Measurements from ENCODE around the gene CABLES1. TPM values are rescaled to one million over a fixed set of nuclear protein-coding genes. Genes with fewer than 3 reads are reported as not detected.
"Not testable (repeated sequence)": the region's sequence is repeated elsewhere in the genome, so short reads cannot be mapped to it uniquely, and the experiment has no call there.

Gene CABLES1
- polyA plus RNA-seq (ENCODE audit: insufficient read length): 7.2 TPM

- peak; percentile 65 for DNase-seq
Observed at GRCh38 chr18:23134780-23135549, at the start of gene CABLES1. Gene CABLES1 (plus strand): TSS chr18:23135485. CDS start chr18:23135763, 278 bp downstream.

GRCh38 chr18:23087352-23087751 is 47.9 kb upstream of the CABLES1 start:
- DNase-seq: no peak

- DNase-seq: no peak
Observed at GRCh38 chr18:23088310-23088709, 47.0 kb upstream of the CABLES1 start.

- DNase-seq: not testable (repeated sequence)
Observed at GRCh38 chr18:23091017-23091993, 44.0 kb upstream of the CABLES1 start.

- DNase-seq: no peak
Observed at GRCh38 chr18:23092121-23092520, 43.2 kb upstream of the CABLES1 start.

GRCh38 chr18:23093130-23093529 is 42.2 kb upstream of the CABLES1 start:
- not testable (repeated sequence) for DNase-seq

DNA sequence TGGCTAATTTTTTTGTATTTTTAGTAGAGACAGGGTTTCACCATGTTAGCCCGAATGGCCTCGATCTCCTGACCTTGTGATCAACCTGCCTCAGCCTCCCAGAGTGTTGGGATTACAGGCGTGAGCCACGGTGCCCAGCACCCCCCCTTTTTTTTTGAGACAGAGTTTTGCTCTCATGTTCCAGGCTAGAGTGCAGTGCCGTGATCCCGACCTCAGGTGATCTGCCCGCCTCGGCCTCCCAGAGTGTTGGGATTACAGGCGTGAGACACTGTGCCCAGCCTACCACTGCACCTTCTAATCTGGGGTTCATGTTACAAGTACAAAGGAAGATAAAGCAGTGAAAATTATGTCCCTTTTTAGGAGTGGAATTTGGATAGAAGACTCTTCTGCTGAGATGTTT is 41.5 kb upstream of the CABLES1 start:
- DNase-seq: no peak

DNA sequence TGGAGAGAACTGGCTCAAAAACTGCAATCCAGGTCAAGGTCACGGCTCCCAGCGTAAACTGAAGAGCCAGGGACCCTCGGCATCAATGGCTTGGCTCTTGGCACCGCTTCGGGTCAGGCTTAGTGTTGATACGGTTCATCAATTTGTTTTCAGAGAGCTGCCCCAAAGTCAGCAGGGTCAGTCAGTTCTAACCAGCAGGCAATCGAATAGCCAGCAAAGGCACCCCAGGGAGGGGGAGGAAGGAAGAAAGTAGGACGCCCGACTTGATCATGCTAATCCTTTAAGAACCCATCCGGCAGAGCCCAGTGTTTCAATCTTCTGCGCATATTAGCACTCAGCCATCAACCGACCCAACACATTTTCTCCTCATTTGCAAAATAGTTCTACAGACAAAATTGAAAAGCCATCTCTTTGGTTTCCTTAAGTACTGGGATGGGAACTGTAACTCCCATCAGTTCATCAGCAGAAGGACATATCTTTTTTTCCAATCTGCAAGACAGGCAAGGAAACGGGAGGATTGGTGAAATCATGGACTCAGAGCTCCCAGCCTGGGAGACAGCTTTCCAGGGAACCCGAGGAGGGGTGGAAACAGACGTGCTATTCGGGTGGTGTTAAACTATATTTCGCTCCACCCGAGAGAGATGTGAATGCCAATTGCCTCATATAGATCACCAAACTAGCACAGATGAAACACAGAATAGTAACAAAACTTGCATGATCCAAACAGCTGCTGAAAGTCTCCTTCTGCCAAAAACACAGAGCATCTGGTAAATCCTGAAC is 40.7 kb upstream of the CABLES1 start:
- no peak for DNase-seq

DNA sequence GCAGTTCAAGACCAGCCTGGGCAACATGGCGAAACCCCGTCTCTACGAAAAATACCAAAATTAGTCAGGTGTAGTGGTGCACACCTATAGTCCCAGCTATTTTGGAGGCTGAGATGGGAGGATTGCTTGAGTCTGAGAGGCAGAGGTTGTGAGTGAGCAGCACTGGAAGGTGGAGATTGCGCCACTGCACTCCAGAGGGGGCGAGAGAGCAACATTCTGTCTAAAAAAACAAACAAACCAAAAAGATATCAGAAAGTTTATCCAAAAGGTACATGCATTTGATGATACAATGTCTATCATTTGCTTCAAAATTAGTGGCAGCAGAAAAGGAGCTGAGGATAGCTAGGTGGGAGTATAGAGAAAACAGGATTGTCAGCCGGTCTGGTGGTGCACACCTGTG is 39.8 kb upstream of the CABLES1 start:
- no peak for DNase-seq

- not testable (repeated sequence) for DNase-seq
Observed at GRCh38 chr18:23097016-23097415, 38.3 kb upstream of the CABLES1 start.

DNA sequence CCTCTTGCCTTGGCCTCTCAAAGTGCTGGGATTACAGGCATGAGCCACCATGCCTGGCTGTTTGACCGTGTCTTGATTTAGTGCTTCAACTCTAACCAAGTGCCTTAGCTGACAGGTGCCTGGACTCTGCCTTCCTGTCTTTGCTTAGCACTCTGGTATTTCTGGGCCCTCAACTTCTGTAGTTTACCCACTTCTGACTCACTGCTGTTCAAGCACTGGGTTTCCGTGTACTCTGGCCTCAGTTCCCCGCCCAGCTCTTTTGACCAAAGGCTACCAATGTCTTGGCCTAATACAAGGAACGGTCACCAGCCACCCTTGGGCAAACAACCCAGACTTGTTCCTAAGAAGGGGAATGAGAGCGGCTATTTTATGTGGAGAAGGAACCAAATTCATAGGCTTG is 35.7 kb upstream of the CABLES1 start:
- DNase-seq: no peak

- DNase-seq: no peak
Observed at GRCh38 chr18:23101861-23102432, 33.3 kb upstream of the CABLES1 start.

DNA sequence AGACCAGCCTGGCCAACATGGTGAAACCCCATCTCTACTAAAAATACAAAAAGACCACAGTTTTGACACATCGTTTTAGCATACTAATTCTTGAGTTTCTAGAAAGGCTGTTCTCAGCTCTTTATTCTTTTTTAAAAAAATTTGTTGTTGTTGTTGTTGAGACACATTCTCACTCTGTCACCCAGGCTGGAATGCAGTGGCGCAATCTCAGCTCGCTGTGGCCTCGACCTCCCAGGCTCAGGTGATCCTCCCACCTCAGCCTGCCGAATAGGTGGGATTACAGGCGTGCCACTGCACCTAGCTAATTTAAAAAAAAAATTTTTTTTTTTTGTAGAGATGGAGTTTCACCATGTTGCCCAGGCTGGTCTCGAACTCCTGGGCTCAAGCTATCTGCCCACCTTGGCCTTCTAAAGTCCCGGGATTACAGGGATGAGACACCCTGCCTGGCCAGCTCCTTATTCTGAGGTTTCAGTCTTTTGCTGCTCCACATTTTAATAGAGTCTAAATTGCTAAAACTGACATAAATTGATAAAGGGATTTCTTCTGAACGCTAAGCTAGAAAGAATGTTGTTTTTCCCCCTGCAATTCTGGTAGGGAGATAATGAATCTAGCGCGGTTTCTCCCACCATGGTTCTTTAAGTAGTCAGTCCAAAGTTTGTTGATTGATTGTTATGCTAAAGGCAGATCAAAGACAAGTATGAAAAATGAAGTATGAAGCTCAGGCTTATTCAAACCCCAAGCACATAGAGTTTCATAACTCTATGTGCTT is 32.6 kb upstream of the CABLES1 start:
- DNase-seq: no peak

DNA sequence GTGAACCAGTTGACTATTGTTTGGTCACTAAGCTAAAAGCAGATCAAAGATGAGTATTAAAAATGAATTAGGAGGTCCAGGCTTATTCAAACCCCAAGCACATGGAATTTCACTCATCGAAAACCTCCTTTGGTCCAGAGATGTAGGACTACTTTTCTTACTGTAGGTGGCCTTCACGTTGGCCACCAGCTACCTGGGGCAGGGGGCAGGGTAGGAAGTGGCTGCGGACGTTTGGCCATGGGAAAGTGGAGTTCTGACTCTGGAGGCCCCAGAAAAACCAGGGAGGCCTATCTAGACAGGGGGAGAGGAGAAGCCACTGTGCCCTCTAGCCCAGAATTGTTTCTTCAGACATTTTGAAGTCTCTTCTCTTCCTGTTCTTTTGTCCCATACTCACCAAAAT is 31.8 kb upstream of the CABLES1 start:
- no peak for DNase-seq

- no peak for DNase-seq
Observed at GRCh38 chr18:23105030-23105429, 30.3 kb upstream of the CABLES1 start.

DNA sequence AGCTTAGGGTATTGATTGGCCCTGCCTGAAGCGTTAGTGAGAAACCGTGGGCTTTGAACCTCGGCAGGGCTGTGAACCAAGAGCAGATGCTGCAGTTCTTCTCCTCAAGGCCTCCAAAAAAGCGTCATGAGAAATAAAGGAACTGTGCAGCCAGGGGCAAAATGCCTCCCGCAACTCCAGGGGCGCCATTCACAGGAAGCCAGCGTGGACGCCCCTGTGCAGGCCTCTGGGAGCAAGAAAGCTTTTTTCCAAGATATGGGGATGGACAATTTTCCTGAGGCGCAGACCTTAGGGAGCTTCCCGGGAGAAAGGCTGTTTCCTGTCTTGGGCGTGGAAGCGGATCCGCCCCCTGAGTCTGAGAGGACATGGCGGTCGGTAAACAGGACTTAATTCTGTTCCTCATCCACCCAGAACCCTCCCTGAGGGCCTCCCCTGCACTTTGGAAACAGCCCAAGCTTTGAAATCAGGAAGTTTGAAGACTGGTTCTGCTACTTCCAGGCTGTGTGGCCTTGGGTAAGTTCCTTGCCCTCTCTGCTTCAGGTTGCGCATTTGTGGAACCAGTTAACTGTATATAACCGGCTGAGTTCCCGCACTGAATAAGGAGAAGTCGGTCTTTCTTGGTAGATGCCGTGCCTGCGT is 29.6 kb upstream of the CABLES1 start:
- no peak for DNase-seq

GRCh38 chr18:23106575-23106974 is 28.7 kb upstream of the CABLES1 start:
- no peak for DNase-seq

DNA sequence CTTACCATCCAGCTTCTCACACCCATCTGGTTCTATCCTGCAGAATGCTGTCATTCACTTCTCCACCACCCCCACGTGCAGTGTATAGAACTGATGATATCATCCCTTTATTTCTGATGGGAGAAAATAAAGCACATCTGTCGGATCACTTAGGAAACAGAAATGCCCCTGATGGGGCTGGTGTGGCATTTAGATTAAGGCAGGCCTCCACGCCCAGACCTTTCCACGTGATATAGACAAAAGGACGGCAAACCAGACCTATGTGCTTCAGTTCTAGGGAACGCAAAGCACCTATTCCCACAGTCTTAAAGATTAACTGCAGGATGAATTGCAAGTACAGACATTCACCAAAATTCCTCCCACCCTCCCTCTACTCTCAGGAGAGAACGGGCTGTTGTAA is 27.6 kb upstream of the CABLES1 start:
- DNase-seq: no peak

GRCh38 chr18:23108496-23108895 is 26.8 kb upstream of the CABLES1 start:
- no peak for DNase-seq

DNA sequence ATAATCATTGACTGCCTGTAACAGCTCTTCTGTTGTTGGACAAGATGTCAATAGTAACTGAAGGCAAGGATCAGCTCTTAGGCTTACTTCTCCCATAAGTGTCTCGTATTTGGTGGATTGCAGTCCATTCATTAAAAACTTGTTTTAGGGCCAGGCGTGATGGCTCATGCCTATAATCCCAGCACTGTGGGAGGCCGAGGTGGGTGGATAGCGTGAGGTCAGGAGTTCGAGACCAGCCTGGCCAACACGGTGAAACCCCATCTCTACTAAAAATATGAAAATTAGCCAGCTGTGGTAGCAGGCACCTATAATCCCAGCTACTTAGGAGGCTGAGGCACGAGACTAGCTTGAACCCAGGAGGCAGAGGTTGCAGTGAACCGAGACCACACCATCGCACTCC is 26.1 kb upstream of the CABLES1 start:
- DNase-seq: not testable (repeated sequence)

DNA sequence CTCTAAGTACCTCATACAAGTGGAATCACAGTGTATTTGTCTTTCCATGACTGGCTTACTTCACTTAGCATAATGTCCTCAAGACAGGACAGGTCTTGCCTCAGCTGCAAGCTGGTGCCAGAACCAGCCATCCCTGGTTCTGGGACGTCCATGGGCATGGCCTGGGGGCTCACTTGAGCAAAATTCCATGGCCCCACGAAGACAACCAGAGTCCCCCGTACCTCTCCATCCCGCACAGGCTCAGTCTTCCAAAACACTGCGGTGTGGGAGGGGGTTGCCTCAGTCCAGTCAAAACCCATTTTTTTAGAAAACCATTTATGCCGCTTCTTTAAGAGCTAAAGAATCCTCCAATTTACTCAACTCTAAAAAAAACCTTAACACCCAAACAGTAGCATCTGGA is 21.7 kb upstream of the CABLES1 start:
- DNase-seq: no peak

All from hindlimb muscle (tissue), 1 donor.